Measurements from ENCODE around the gene INPP5F.

- TF ChIP-seq CLOCK (CRISPR knock-in tag; IDR thresholded peaks at IDR 0.05; ENCODE audit: borderline replicate concordance) (no peak), CTCF (IDR thresholded peaks at IDR 0.05 in 2 of 3, conservative IDR thresholded peaks at IDR 0.05 in 1 of 3; ENCODE audit: insufficient read depth in 2 of 3, low read depth in 1 of 3, low read length in 3 of 3) (no peak), HDAC6 (IDR thresholded peaks at IDR 0.05; ENCODE audit: low read depth, low read length) (no peak), ZNF133 (CRISPR knock-in tag; IDR thresholded peaks at IDR 0.05) (no peak), EZH2 (IDR thresholded peaks at IDR 0.05; ENCODE audit: borderline replicate concordance, low read depth, low read length) (no peak), CEBPG (CRISPR knock-in tag; IDR thresholded peaks at IDR 0.05) (no peak), CEBPG (tag; conservative IDR thresholded peaks at IDR 0.05 in 1 of 2, IDR thresholded peaks at IDR 0.05 in 1 of 2) (no peak), ZNF512 (tag; IDR thresholded peaks at IDR 0.05) (no peak), ZBTB1 (CRISPR knock-in tag; IDR thresholded peaks at IDR 0.05; ENCODE audit: borderline replicate concordance, low read depth) (no peak), FOXP1 (CRISPR knock-in tag; IDR thresholded peaks at IDR 0.05) (no peak), REST (IDR thresholded peaks at IDR 0.05; ENCODE audit: borderline replicate concordance) (no peak), REST (CRISPR knock-in tag; IDR thresholded peaks at IDR 0.05; ENCODE audit: low read depth) (no peak)
Measured at GRCh38 chr10:119714484-119714816, 11.4 kb upstream of the INPP5F start.

Measured in K562 (cell line).